Loucy (cell line): Measurements from ENCODE around the gene CACNA2D3.

Source experiments
- EZH2phosphoT487 ChIP-seq: fragments of 200-600 bp; IDR thresholded peaks from 2 replicates; pipeline ENCODE4 v1.6.1; 2018; ENCODE audit warnings: antibody characterized with exemption, mild to moderate bottlenecking, moderate library complexity, borderline replicate concordance
- TF ChIP-seq, protein P1 (sequence below): fragments of 200-600 bp; sonication (generic); conservative IDR thresholded peaks from 2 replicates; pipeline ENCODE4 v1.5.1; 2014; ENCODE audit warnings: mild to moderate bottlenecking, antibody characterized with exemption, low read length

DNA sequence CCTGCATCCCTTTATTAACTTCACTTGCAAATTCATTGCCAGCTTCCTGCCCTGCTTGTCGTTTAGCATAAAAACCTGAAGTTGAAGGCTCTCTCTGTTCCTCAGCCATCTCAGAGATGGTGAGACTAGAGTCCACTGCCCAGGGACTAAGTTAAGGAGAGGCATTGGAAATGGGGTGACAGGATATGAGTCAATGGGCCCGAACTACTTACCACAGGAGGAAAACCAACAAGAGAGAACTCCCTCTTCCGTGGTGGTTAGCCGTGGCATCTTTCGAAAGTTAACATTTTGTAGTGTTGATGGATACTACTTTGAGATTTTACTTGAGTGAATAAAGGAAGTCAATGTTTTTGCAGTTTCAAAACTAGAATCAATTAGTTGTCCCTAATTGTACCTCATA is 740.2 kb downstream of the CACNA2D3 start:
- TF ChIP-seq, protein P1, sequence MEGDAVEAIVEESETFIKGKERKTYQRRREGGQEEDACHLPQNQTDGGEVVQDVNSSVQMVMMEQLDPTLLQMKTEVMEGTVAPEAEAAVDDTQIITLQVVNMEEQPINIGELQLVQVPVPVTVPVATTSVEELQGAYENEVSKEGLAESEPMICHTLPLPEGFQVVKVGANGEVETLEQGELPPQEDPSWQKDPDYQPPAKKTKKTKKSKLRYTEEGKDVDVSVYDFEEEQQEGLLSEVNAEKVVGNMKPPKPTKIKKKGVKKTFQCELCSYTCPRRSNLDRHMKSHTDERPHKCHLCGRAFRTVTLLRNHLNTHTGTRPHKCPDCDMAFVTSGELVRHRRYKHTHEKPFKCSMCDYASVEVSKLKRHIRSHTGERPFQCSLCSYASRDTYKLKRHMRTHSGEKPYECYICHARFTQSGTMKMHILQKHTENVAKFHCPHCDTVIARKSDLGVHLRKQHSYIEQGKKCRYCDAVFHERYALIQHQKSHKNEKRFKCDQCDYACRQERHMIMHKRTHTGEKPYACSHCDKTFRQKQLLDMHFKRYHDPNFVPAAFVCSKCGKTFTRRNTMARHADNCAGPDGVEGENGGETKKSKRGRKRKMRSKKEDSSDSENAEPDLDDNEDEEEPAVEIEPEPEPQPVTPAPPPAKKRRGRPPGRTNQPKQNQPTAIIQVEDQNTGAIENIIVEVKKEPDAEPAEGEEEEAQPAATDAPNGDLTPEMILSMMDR, result no peak
- no peak for TF ChIP-seq EZH2phosphoT487
